Gastroesophageal sphincter (tissue), 4 donors: ENCODE results near the gene SFMBT2. TPM values are rescaled to one million over a fixed set of nuclear protein-coding genes. Genes with fewer than 3 reads are reported as not detected.

ENCODE experiments used
- ATAC-seq: fragments of 150-250 bp; one replicate; pipeline ENCODE4 v1.9.1; 2016; ENCODE audit warnings: mild to moderate bottlenecking, moderate library complexity
- H3K27ac ChIP-seq, 4 donors: fragments of 200-600 bp; sonication (generic) in 3 of 4; 1 replicate in 3 of 4; 2 replicates in 1 of 4; pipeline ENCODE4 v1.5.1; 2016 to 2019
- H3K27me3 ChIP-seq: fragments of 200-600 bp; sonication (generic); one replicate; pipeline ENCODE4 v1.5.1; 2019
- H3K36me3 ChIP-seq, 2 donors: fragments of 200-600 bp; sonication (generic); one replicate each; pipeline ENCODE4 v1.5.1; 2019; ENCODE audit warnings: control low read depth in 1 of 2
- H3K4me1 ChIP-seq, 3 donors: fragments of 200-600 bp; sonication (generic); 1 replicate in 2 of 3; 2 replicates in 1 of 3; pipeline ENCODE4 v1.5.1; 2016 to 2019; ENCODE audit warnings: control low read depth in 2 of 3
- H3K4me3 ChIP-seq, 2 donors: fragments of 200-600 bp; sonication (generic); one replicate each; pipeline ENCODE4 v1.5.1; 2019; ENCODE audit warnings: mild to moderate bottlenecking in 1 of 2, moderate library complexity in 1 of 2
- H3K9me3 ChIP-seq, 3 donors: fragments of 200-600 bp; sonication (generic); one replicate each; pipeline ENCODE4 v1.5.1; 2017 to 2019; ENCODE audit warnings: control low read depth in 2 of 3
- CTCF ChIP-seq, 4 experiments: fragments of 200-600 bp in 2 of 4; fragments of 450-650 bp in 2 of 4; sonication (generic) in 1 of 4; IDR thresholded peaks; one replicate each; pipeline ENCODE4 v1.5.1; 2017 to 2019; ENCODE audit warnings: antibody characterized with exemption in 4 of 4, mild to moderate bottlenecking in 2 of 4, moderate library complexity in 2 of 4
- EP300 ChIP-seq: sonication (generic); formaldehyde crosslinking; IDR thresholded peaks from one replicate; pipeline ENCODE4 v1.6.1; 2017; ENCODE audit warnings: antibody characterized with exemption, mild to moderate bottlenecking
- POLR2A ChIP-seq, 2 donors: fragments of 450-650 bp; IDR thresholded peaks; one replicate each; pipeline ENCODE4 v1.6.1; 2017; ENCODE audit warnings: antibody characterized with exemption in 2 of 2, mild to moderate bottlenecking in 2 of 2, moderate library complexity in 1 of 2
- POLR2AphosphoS5 ChIP-seq: sonication (generic); formaldehyde crosslinking; IDR thresholded peaks from one replicate; pipeline ENCODE4 v1.6.1; 2017; ENCODE audit warnings: antibody characterized with exemption
- WGBS, 2 donors: methylation state at CpG; one replicate each; pipeline ENCODE4 v1.1.5; 2018; ENCODE audit warnings: low coverage in 1 of 2; 5-methylcytosine and 5-hydroxymethylcytosine counted together
- total RNA-seq, 4 donors: library from RNA; depleted of rRNA; stranded (reverse); fragments of >200 nt; gene quantifications; one replicate each; pipeline ENCODE4 v1.1.0, GENCODE V29; 2016

Gene SFMBT2
- total RNA-seq, 4 donors from 2014 or later, result 6.9 to 14.3 (median 11.4) TPM

DNA sequence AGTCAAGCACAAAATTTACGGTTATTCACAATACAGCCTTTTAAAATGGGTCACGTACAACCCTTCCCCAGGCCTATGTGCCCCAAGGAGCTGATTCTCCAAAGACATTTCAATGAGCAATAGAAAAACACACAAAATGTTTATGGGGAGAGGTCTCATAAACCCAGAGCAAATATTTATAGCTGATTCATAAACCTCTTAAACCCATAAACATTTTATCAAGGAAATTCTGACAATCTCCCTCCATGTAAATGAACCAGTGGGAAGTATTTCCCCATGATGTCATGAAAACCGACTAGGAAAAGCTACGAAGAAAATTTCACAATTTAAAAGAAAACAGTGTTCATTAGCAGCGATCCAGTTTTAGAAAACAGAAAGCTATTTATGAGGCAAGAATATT lies 36.0 kb downstream of the SFMBT2 start:
- Histone ChIP-seq H3K27me3 (no peaks in the 10 kb centered on the region), H3K9me3 (no peaks in the 10 kb centered on the region), H3K4me1 (no peaks in the 10 kb centered on the region), H3K4me3 (no peak overlapping the region), H3K27ac (no peak overlapping the region), H3K36me3 (peaks cover 0 to 50% of the 10 kb centered on the region in 2 donors)
- no peak for ATAC-seq
- no peak for TF ChIP-seq EP300
- TF ChIP-seq POLR2A (IDR thresholded peaks at IDR 0.05), result no peak
- no peak for TF ChIP-seq POLR2AphosphoS5
- TF ChIP-seq CTCF (IDR thresholded peaks at IDR 0.05), result no peak
- WGBS, 2 donors, result 77 to 88% methylated on average over 5 of the region's 5 CpGs

- H3K9me3 ChIP-seq, result no peaks in the 10 kb centered on the region
- WGBS, 2 donors, result 89% methylated on average over 6 of the region's 6 CpGs; no CpG with 5 or more reads in 1 of the 2 donors
- H3K27ac ChIP-seq, result no peak overlapping the region
- no peaks in the 10 kb centered on the region for H3K27me3 ChIP-seq
- TF ChIP-seq POLR2A (IDR thresholded peaks at IDR 0.05) (no peak), CTCF (IDR thresholded peaks at IDR 0.05) (no peak), EP300 (no peak), POLR2AphosphoS5 (no peak)
- no peaks in the 10 kb centered on the region for H3K4me1 ChIP-seq
- peaks cover 0 to 59% of the 10 kb centered on the region in 2 donors for H3K36me3 ChIP-seq
- no peak for ATAC-seq
- no peak overlapping the region for H3K4me3 ChIP-seq
Measured at GRCh38 chr10:7373039-7373438, 37.8 kb downstream of the SFMBT2 start.

- H3K4me1 ChIP-seq, result no peaks in the 10 kb centered on the region
- peaks cover 0 to 61% of the 10 kb centered on the region in 2 donors for H3K36me3 ChIP-seq
- H3K9me3 ChIP-seq, result no peaks in the 10 kb centered on the region
- TF ChIP-seq EP300 (no peak), POLR2AphosphoS5 (no peak), CTCF (IDR thresholded peaks at IDR 0.05) (no peak)
- 83 to 97% methylated on average over 7 to 8 of the region's 8 CpGs for WGBS, 2 donors
- H3K27ac ChIP-seq, result no peak overlapping the region
- no peak for ATAC-seq
- H3K4me3 ChIP-seq, result no peak overlapping the region
- H3K27me3 ChIP-seq, result no peaks in the 10 kb centered on the region
Measured at GRCh38 chr10:7372504-7372903, 38.3 kb downstream of the SFMBT2 start.

- Histone ChIP-seq H3K4me1 (no peaks in the 10 kb centered on the region), H3K27me3 (no peaks in the 10 kb centered on the region), H3K36me3 (peaks cover 0 to 76% of the 10 kb centered on the region in 2 donors), H3K27ac (no peak overlapping the region), H3K4me3 (no peak overlapping the region), H3K9me3 (no peaks in the 10 kb centered on the region)
- TF ChIP-seq POLR2AphosphoS5, result no peak
- TF ChIP-seq EP300, result no peak
- no peak for TF ChIP-seq CTCF (IDR thresholded peaks at IDR 0.05)
- TF ChIP-seq POLR2A (IDR thresholded peaks at IDR 0.05), result no peak
- ATAC-seq, result no peak
- WGBS, 2 donors, result 91 to 92% methylated on average over 6 to 7 of the region's 7 CpGs
Measured at GRCh38 chr10:7370511-7370910, 40.3 kb downstream of the SFMBT2 start.

GRCh38 chr10:7365027-7365745 lies 45.6 kb downstream of the SFMBT2 start:
- no peak overlapping the region for H3K27ac ChIP-seq
- no peaks in the 10 kb centered on the region for H3K27me3 ChIP-seq
- no peaks in the 10 kb centered on the region for H3K9me3 ChIP-seq
- peaks cover 0 to 81% of the 10 kb centered on the region in 2 donors for H3K36me3 ChIP-seq
- H3K4me1 ChIP-seq, result no peaks in the 10 kb centered on the region
- H3K4me3 ChIP-seq, result no peak overlapping the region
- WGBS, 2 donors, result 87 to 91% methylated on average over 7 to 8 of the region's 11 CpGs
- no peak for ATAC-seq
- TF ChIP-seq EP300, result no peak
